ENCODE data around the gene AOPEP.

The AOPEP gene

DNA sequence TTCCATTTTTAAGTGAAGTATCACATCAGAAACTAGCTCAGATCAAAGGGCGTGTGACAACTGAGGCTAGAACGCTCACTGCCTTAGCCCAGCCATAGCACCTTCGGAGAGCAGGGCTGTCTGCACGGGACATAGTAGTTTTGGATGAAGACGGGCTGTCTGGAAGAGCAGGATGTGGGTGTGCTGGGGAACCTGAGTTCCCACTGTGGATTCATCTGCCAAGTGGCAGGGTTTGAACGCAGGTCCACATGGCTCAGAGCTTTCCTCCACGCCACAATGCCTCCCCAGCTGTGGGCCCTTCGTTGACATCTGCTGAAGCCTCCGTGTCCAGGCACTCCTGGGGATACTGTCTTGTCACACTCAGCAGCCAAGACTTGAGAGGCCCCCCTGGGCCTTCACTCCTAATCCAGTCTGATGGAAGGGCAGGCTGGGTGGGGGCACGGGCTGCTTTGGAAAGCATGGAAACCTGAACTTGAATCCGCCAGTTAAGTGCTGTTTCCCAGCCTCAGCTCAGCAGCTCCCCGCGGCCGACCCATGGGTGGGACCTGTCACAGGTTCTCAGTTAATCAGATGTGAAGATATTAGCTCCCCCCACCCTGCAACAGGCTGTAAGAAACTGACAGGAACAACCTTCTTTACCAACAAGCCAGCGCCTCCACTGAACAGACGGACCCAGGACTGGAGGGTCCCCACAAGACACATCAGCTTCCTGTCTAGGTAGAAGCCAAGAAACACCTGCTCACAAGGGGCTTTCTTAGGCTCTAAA, 362.9 kb downstream of the AOPEP start:
- Histone ChIP-seq H3K4me1 (ENCODE audit: control insufficient read depth, insufficient read depth, low read length) (peaks cover 25% of the 10 kb centered on the region), H3K9ac (ENCODE audit: low read depth, low read length) (no peak overlapping the region), H3K36me3 (ENCODE audit: control insufficient read depth, insufficient read depth, low read length) (0 out of 2 replicates have a peak, but pooled peaks cover 3% of the 10 kb centered on the region), H3K4me3 (ENCODE audit: low read depth, low read length) (no peak overlapping the region), H3K27me3 (ENCODE audit: control insufficient read depth, insufficient read depth, low read length) (no peaks in the 10 kb centered on the region), H3K9me3 (ENCODE audit: control insufficient read depth, insufficient read depth, low read length) (no peaks in the 10 kb centered on the region), H3K27ac (ENCODE audit: low read depth, low read length) (no peak overlapping the region)

DNA sequence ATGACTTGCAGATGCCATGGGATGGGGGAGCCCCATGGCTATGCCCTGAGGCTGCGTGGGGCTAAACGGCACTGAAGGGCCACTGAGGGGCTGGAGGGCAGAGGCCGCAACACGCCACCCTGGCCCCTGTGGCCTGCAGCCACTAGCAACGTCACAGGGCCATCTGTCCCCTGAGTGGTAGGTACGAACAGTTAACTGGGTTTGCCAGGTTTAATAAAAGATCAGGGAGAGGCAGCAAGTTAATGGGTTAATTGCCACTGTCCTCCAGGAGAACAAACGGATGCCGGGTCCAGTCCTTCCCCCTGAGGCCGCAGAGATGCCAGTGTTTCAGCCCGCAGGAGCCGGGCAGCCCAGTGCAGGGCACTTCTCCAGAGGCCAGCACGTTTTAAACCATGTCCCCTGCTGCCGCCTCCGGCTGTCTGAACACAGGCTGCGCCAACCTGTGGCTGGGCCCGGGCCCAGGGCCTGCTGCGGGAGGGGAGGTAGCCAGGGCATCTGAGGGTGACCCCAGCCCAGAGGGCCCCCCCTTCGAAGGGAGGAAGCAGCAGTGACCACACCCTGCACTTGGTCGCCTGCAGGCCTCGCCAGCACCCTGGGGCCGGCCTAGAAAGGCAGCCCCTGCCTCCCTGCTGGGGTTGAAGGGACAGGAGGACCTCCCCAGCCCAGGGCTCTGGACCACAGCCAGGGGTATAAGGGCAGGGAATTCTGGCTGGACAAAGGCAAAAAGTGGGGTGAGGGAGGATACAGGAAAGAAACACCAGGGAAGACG, 363.7 kb downstream of the AOPEP start:
- 0 out of 2 replicates have a peak, but pooled peaks cover 3% of the 10 kb centered on the region for H3K36me3 ChIP-seq (ENCODE audit: control insufficient read depth, insufficient read depth, low read length)
- H3K9me3 ChIP-seq (ENCODE audit: control insufficient read depth, insufficient read depth, low read length): no peaks in the 10 kb centered on the region
- peaks cover 25% of the 10 kb centered on the region for H3K4me1 ChIP-seq (ENCODE audit: control insufficient read depth, insufficient read depth, low read length)
- no peaks in the 10 kb centered on the region for H3K27me3 ChIP-seq (ENCODE audit: control insufficient read depth, insufficient read depth, low read length)
- H3K27ac ChIP-seq (ENCODE audit: low read depth, low read length): no peak overlapping the region
- no peak overlapping the region for H3K9ac ChIP-seq (ENCODE audit: low read depth, low read length)
- no peak overlapping the region for H3K4me3 ChIP-seq (ENCODE audit: low read depth, low read length)

DNA sequence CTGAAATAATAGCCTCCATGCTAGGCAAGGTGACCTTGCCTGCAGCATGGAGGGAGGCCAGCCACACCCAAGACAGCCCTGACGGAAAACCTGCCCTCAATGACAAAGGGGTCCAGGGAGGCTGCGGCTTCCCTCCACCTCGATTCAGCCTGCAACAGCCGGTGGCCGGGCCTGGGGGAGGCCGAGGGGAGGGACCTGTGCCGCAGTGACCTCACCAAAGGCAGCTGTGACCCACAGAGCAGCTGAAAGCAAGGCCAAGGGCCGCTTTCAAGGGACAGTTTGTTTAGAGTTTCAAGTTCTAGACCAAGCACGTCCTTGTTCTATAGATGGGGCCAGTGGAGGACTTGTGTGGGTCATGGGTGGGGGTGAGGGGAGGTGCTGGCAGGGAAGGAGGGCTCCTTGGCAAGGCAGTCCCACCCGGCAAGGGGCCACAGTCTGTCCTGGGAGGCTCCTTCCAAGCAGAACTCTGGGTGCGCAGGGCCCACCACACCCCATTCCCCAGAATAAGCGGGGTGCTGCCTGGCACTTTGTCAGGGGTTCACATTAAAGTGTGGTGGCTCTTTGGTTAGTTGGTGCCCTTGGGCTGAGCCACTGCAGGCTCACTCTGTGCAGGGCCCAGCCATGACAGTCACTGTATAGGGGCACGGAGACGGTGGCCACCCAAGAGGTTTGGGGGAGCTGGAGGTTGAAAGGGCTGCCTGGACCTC, 364.5 kb downstream of the AOPEP start:
- Histone ChIP-seq H3K27me3 (ENCODE audit: control insufficient read depth, insufficient read depth, low read length) (no peaks in the 10 kb centered on the region), H3K9ac (ENCODE audit: low read depth, low read length) (no peak overlapping the region), H3K36me3 (ENCODE audit: control insufficient read depth, insufficient read depth, low read length) (no peaks in the 10 kb centered on the region), H3K4me1 (ENCODE audit: control insufficient read depth, insufficient read depth, low read length) (peaks cover 25% of the 10 kb centered on the region), H3K4me3 (ENCODE audit: low read depth, low read length) (no peak overlapping the region), H3K27ac (ENCODE audit: low read depth, low read length) (no peak overlapping the region), H3K9me3 (ENCODE audit: control insufficient read depth, insufficient read depth, low read length) (no peaks in the 10 kb centered on the region)

DNA sequence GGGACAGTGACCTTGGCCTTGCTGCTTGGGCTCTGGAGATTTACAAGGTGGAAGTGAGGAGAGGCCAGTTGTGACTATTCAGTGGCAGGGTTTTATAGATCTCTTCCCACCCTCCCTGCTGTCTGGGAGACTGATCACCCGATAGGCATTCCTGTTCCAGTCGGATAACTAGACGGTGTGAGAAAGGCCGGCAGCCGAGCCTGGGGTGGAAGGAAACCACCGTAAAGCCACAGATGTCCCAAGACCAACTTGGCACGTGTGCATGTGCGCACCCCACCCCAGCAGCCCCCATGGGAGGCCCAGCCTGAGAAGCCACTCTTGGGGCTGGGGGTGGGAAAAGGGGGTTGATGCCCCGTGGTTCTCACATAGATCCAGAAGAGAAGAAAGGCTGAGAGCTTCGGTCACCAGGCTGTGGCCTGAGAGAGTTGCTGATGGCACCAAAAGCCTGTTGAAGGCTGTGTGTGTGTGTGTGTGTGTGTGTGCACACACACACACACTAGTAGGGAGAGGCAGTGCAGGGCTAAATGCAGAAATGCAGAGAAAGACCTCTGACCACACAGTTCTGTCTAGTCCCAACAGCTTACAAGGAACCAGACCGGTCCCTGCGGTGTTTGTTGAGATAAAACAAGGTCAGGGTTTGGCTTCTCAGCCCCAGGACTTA, 365.2 kb downstream of the AOPEP start:
- Histone ChIP-seq H3K9ac (ENCODE audit: low read depth, low read length) (no peak overlapping the region), H3K4me3 (ENCODE audit: low read depth, low read length) (no peak overlapping the region), H3K9me3 (ENCODE audit: control insufficient read depth, insufficient read depth, low read length) (no peaks in the 10 kb centered on the region), H3K27me3 (ENCODE audit: control insufficient read depth, insufficient read depth, low read length) (no peaks in the 10 kb centered on the region), H3K36me3 (ENCODE audit: control insufficient read depth, insufficient read depth, low read length) (no peaks in the 10 kb centered on the region), H3K27ac (ENCODE audit: low read depth, low read length) (peak overlapping the region; percentile 65), H3K4me1 (ENCODE audit: control insufficient read depth, insufficient read depth, low read length) (peaks cover 25% of the 10 kb centered on the region)

DNA sequence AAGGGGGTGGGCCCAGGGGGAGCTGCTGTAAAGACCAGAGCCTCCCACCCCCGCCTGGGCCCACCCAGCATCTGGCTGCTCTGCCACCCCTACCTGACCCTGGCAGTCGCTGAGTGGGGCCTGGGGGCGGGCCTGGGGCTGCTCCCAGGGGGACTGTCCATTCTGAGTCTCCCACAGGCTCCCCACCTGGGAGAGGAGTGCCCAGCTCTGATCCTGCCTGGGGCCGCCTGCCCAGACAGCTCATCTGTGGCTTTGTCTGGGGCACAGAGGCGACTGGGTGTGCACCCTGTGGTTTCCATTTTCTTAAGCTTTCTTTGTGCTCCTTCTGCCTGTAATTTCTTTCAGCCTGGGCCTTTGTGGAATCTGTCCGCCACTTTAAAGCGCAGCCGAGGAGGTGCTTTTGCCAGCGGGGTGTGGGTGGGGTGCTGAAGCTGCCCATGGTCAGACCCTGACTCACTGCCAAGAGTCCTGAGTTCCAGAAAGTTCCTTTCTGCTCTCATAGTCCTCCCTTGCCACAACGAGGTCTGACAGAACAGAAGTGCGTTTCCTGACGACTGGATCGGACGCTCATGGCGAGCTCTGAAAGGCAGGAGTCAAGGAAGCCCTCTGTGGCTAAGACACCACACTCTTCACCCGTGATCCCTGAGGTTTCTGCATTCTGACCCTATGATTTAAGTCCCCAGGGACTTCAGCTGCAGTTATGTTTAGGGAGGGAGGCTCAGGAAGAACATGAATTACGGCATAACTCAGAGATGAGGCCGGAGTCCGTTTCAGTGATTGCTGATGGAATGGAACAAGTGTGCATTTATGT, 366.0 kb downstream of the AOPEP start:
- Histone ChIP-seq H3K4me1 (ENCODE audit: control insufficient read depth, insufficient read depth, low read length) (peaks cover 25% of the 10 kb centered on the region), H3K9ac (ENCODE audit: low read depth, low read length) (peak overlapping the region; percentile 20; the same call in 1 of the 2 replicates), H3K36me3 (ENCODE audit: control insufficient read depth, insufficient read depth, low read length) (no peaks in the 10 kb centered on the region), H3K9me3 (ENCODE audit: control insufficient read depth, insufficient read depth, low read length) (no peaks in the 10 kb centered on the region), H3K27ac (ENCODE audit: low read depth, low read length) (peak overlapping the region; percentile 65), H3K27me3 (ENCODE audit: control insufficient read depth, insufficient read depth, low read length) (no peaks in the 10 kb centered on the region), H3K4me3 (ENCODE audit: low read depth, low read length) (no peak overlapping the region)

DNA sequence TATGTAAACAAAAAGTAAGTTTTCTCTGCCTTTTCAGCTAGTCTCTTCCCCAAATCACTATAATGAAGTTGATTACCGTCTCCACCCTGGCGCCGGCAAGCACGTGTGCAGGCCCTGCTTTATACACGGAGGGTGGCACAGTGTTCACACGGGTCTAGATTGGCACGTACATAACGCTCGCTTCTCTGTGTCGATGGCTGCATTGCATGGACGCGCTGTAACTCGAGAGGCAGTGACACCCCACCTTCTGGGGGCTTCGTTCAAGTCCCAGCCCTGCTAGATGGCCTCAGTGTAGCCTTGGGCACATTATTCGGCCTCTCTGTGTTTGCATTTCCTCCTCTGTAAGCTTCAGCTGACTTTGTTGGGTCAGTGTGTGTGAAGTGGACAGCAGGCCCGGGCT, 367.1 kb downstream of the AOPEP start:
- Histone ChIP-seq H3K27ac (ENCODE audit: low read depth, low read length) (no peak overlapping the region), H3K9ac (ENCODE audit: low read depth, low read length) (no peak overlapping the region), H3K4me3 (ENCODE audit: low read depth, low read length) (no peak overlapping the region), H3K36me3 (ENCODE audit: control insufficient read depth, insufficient read depth, low read length) (no peaks in the 10 kb centered on the region), H3K4me1 (ENCODE audit: control insufficient read depth, insufficient read depth, low read length) (peaks cover 25% of the 10 kb centered on the region), H3K9me3 (ENCODE audit: control insufficient read depth, insufficient read depth, low read length) (no peaks in the 10 kb centered on the region), H3K27me3 (ENCODE audit: control insufficient read depth, insufficient read depth, low read length) (no peaks in the 10 kb centered on the region)

DNA sequence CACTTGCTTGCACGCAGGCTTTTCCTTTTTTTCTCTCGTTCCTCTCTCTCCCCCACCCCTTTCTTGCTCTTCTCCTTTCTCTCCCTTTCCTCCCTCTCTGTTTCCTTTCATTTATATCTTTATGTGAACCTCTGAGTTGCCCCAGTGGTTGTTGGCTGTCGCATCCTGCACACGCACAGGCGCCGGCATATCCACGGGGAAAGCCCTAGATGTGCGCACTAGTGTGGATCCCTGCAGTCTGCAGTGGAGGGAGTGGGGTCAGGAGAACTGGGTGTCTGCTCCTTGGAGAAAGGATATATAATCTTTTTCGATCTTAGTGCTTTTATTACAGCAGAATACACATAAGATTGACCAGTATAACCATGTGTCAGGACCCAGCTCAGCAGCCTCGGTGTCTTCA, 367.5 kb downstream of the AOPEP start:
- Histone ChIP-seq H3K9me3 (ENCODE audit: control insufficient read depth, insufficient read depth, low read length) (no peaks in the 10 kb centered on the region), H3K4me3 (ENCODE audit: low read depth, low read length) (no peak overlapping the region), H3K27me3 (ENCODE audit: control insufficient read depth, insufficient read depth, low read length) (no peaks in the 10 kb centered on the region), H3K27ac (ENCODE audit: low read depth, low read length) (no peak overlapping the region), H3K36me3 (ENCODE audit: control insufficient read depth, insufficient read depth, low read length) (no peaks in the 10 kb centered on the region), H3K9ac (ENCODE audit: low read depth, low read length) (no peak overlapping the region), H3K4me1 (ENCODE audit: control insufficient read depth, insufficient read depth, low read length) (peaks cover 25% of the 10 kb centered on the region)

DNA sequence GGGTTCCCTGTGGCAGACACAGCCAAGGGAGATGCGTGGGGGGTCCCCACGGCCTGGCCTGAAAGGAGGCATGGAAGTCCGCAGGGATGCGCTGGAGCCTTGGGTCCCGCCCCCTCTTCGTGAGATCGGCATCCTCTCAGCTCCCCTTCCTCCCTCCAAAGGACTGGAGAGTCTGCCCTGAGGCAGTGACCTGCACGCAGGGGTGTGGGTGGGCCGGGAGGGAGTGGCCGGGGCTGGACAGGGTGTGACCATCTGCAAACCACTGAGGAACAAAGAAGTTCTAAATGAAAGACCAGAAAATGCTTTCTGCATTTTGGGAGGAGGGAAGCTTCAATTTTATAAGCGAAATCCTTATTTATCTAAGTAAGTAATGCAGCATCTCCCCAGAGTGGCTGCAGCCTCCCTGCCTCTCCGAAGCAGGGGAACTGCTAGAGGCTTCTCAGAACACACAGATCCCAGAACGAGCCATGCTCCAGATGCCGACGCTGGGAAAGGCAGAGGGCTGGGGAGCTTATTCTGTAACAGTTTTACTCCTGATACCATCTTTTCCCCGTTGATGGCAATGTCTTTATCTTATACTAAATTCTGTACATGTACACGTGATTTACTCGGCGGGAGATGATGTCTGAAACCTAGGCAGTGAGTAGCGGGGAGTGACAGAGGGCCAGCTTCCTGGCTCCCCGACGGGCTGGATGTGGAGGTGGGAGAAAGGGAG, 369.3 kb downstream of the AOPEP start:
- Histone ChIP-seq H3K27ac (ENCODE audit: low read depth, low read length) (no peak overlapping the region), H3K4me1 (ENCODE audit: control insufficient read depth, insufficient read depth, low read length) (peaks cover 25% of the 10 kb centered on the region), H3K4me3 (ENCODE audit: low read depth, low read length) (no peak overlapping the region), H3K27me3 (ENCODE audit: control insufficient read depth, insufficient read depth, low read length) (no peaks in the 10 kb centered on the region), H3K9me3 (ENCODE audit: control insufficient read depth, insufficient read depth, low read length) (no peaks in the 10 kb centered on the region), H3K36me3 (ENCODE audit: control insufficient read depth, insufficient read depth, low read length) (no peaks in the 10 kb centered on the region), H3K9ac (ENCODE audit: low read depth, low read length) (no peak overlapping the region)

DNA sequence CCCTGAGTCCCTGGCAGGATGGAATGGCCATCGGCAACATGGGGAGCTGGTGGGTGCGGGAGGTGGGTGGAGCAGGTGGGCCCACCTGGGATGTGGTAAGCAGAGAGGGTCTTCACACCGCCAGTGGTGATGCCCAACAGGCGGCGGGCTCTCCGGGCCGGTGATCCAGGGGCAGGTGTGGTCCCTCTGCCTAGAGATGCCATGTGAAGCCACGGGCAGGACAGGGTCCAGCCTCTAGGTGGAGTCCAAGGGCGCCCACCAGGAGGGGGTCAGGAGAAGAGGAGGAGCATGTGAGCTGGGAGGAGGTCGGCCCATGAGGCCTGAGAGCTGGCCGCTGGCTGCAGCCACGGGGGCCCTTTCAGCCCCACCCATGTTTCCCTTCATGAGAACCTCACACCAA, 369.9 kb downstream of the AOPEP start:
- Histone ChIP-seq H3K36me3 (ENCODE audit: control insufficient read depth, insufficient read depth, low read length) (no peaks in the 10 kb centered on the region), H3K9ac (ENCODE audit: low read depth, low read length) (no peak overlapping the region), H3K9me3 (ENCODE audit: control insufficient read depth, insufficient read depth, low read length) (no peaks in the 10 kb centered on the region), H3K27ac (ENCODE audit: low read depth, low read length) (no peak overlapping the region), H3K4me3 (ENCODE audit: low read depth, low read length) (no peak overlapping the region), H3K27me3 (ENCODE audit: control insufficient read depth, insufficient read depth, low read length) (no peaks in the 10 kb centered on the region), H3K4me1 (ENCODE audit: control insufficient read depth, insufficient read depth, low read length) (peaks cover 23% of the 10 kb centered on the region)

DNA sequence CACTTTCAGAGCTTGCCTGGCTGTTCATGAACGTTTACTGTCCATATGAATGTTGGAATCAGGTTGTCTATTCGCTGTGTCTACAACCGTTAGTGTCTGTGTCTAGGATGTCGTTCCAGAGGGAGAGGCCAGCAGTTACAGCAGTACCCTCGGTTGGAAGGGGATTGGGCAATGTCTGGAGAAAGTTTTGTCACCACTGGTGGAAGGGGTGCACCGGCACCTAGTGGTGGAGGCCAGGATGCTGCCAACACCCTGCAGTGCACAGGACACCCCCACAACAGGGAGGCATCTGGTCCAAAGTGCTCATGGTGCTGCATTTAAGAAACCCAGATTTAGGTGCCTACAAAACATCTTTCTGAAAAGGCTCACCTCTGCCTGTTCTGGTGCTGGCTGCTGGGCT, 370.3 kb downstream of the AOPEP start:
- no peaks in the 10 kb centered on the region for H3K27me3 ChIP-seq (ENCODE audit: control insufficient read depth, insufficient read depth, low read length)
- H3K9ac ChIP-seq (ENCODE audit: low read depth, low read length): no peak overlapping the region
- H3K9me3 ChIP-seq (ENCODE audit: control insufficient read depth, insufficient read depth, low read length): no peaks in the 10 kb centered on the region
- H3K4me3 ChIP-seq (ENCODE audit: low read depth, low read length): no peak overlapping the region
- H3K27ac ChIP-seq (ENCODE audit: low read depth, low read length): no peak overlapping the region
- H3K4me1 ChIP-seq (ENCODE audit: control insufficient read depth, insufficient read depth, low read length): peaks cover 19% of the 10 kb centered on the region
- H3K36me3 ChIP-seq (ENCODE audit: control insufficient read depth, insufficient read depth, low read length): no peaks in the 10 kb centered on the region
